ENCODE measurements around the gene ADGRV1.
A peak's percentile ranks its signal among the peaks of the same experiment; 100 is the strongest.
"Not testable (repeated sequence)": the region's sequence is repeated elsewhere in the genome, so short reads cannot be mapped to it uniquely, and the experiment has no call there.

The ADGRV1 gene

GRCh38 chr5:90657788-90658187, 99.2 kb downstream of the ADGRV1 start:
- FAIRE-seq, result no peak

DNA sequence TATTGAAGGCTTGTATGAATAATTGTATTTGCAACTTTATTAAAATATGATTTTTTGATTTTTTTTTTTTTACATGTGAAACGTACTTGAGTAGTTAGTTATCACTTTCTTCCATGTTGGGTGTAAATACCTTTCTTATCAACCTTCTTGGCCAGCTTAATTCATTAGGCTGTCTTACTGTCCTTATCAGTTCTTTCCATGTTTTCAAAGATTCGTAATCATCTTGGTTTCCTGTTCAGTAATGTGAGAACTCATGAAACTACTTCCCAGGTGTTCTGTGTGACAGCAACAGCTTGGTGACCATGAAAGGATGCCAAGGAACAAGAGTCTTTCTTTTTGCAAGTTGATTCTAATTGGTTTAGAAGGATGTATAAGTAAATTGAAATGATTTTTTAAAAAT, 100.0 kb downstream of the ADGRV1 start:
- no peak for FAIRE-seq

GRCh38 chr5:90668079-90668565, 109.5 kb downstream of the ADGRV1 start:
- not testable (repeated sequence) for FAIRE-seq

DNA sequence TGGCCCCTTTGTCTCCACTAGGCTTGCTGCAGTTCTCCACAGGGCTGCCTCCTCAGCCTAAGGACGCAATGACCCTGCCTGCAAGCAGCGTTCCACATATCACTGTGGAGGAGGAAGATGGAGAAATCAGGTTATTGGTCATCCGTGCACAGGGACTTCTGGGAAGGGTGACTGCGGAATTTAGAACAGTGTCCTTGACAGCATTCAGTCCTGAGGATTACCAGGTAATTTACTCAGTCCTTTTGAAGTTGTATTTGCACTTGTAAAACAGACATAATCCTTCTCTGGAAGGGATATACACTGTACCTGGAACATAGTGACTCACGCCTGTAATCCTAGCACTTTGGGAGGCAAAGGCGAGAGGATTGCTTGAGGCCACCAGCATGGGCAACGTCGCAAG, 116.6 kb downstream of the ADGRV1 start:
- no peak for FAIRE-seq

GRCh38 chr5:90680921-90681563, 122.4 kb downstream of the ADGRV1 start:
- FAIRE-seq, result no peak

DNA sequence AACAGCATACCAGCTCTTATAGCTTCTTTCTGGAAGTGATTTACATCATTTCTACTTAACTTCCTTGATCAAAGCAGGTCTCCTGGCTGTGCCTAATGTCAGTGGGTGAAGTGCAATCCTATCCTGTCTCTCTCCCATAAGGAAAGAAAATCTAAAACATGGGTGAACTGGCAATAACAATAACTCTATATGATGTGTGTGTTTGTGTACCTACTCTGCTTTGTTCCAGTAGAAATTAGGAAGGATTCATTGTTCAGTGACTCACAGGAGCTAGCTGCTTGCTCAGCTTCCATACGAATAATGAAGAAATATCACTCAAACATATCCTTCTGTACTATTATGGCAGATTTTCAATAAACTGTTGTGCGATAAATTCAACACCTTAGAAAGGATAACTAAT, 123.7 kb downstream of the ADGRV1 start:
- FAIRE-seq, result no peak

- no peak for FAIRE-seq
Measured at GRCh38 chr5:90685425-90686022, 126.9 kb downstream of the ADGRV1 start.

GRCh38 chr5:90686363-90686762, 127.8 kb downstream of the ADGRV1 start:
- not testable (repeated sequence) for FAIRE-seq

DNA sequence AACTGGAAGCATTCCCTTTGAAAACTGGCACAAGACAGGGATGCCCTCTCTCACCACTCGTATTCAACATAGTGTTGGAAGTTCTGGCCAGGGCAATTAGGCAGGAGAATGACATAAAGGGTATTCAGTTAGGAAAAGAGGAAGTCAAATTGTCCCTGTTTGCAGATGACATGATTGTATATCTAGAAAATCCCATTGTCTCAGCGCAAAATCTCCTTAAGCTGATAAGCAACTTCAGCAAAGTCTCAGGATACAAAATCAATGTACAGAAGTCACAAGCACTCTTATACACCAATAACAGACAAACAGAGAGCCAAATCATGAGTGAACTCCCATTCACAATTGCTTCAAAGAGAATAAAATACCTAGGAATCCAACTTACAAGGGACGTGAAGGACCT, 128.9 kb downstream of the ADGRV1 start:
- not testable (repeated sequence) for FAIRE-seq

GRCh38 chr5:90689064-90689463, 130.5 kb downstream of the ADGRV1 start:
- no peak for FAIRE-seq

- no peak for FAIRE-seq
Measured at GRCh38 chr5:90690307-90690706, 131.7 kb downstream of the ADGRV1 start.

- no peak for FAIRE-seq
Measured at GRCh38 chr5:90691533-90691932, 132.9 kb downstream of the ADGRV1 start.

DNA sequence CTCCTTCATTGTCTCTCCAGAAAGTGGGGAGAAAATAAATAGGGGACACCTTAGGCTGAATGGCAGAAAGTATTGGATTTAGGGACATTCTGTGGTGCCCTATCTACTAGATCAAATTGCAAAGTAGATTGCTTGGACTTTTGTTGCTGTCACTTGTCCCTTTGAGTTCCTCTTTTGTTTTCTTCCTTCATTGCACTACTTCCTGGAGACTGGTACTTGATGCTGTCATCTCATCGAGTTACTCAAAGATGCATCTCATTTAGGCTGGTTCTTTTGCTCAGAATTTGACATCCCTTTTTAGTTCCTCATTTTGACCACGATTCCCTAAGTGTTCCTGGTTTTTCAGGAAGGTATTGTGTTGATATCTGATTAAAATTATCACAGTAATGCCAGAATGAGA, 137.6 kb downstream of the ADGRV1 start:
- no peak for FAIRE-seq

GRCh38 chr5:90700299-90700698, 141.7 kb downstream of the ADGRV1 start:
- FAIRE-seq, result no peak

DNA sequence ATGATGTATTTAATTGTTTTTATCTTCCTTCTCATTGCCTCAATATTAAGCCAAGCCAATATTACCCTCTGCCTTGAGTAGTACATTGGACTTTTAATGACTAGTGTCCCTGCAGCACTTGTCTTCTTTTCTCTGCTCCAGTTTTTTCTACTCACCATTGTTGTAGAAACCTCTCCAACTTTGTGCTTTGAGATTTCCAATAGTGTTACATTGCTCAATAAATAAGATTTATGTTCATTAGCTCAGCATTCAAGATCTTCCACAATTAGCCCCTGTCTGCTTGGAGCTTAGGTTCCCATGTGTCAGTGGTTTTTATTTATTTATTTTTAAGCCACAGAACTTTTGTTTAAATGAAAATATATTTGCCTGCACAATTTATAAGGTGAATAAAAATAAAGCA, 145.3 kb downstream of the ADGRV1 start:
- no peak for FAIRE-seq

DNA sequence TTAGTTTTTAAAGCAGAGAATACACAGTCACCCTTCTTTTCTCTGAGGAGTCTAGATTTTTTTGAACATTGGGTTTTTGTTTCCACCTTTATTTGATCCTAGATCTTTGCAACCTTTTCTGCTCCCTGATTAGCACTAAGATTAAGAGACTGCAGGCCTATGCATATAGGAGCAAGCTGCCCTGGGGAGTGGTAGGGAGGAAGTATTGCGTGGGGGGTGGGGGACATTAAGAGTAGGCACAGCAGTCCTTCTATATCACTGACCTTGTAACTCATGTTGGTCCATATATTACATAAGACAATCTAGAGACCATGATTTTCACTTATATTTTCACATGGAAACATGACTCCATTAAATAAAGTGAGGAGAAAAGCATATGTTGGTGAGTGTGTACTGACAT, 149.1 kb downstream of the ADGRV1 start:
- no peak for FAIRE-seq

- peak; percentile 48 for FAIRE-seq
Measured at GRCh38 chr5:90709323-90710155, 150.9 kb downstream of the ADGRV1 start.

GRCh38 chr5:90718387-90718786, 159.8 kb downstream of the ADGRV1 start:
- FAIRE-seq, result peak; percentile 51

DNA sequence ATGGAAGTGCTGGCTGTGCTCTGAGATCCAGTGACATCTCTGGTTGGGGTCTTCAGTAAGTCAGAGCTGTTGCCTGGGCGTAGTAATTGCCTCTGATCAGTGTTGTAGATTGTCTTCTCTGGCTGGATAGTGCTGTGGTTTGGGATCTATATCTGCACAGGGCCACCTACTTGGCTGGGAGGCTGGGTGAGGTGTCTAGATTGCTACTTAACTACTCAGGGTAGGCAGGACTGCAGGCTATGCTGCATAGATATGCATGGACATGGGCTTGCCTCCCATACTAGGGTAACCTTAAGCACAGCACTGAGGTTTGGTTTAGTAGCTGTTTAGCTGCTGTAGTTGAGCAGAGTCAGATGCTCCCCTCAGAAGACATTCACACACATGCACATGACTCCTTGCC, 181.0 kb downstream of the ADGRV1 start:
- no peak for FAIRE-seq

DNA sequence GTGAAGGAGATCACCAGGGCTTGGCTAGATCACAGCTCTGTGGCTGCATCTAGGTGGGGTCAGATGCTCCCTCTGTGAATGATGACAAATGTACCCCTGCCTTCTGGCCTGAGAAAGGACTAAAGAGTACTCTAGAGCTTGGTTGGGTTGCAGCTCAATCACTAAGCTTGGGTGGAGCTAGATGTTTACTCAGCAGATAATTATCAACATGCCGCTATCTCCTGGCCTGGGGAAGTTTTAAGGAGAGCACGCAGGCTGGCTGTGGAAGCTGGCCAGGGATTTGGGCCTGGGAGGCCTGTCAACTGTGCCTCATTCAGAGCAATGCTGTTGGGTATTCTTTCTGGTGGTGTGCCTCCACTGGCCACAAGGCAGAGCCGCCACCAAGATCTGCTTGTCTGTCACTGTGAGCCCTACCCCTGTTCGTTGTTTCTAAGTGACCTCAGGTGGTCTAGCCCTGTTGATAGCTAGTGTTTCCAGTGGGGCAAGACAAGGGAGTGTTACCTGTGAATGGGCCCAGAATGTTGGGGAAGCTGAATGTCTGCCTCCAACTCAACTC, 181.7 kb downstream of the ADGRV1 start:
- no peak for FAIRE-seq

- no peak for FAIRE-seq
Measured at GRCh38 chr5:90741022-90741564, 182.5 kb downstream of the ADGRV1 start.

GRCh38 chr5:90746119-90746518, 187.5 kb downstream of the ADGRV1 start:
- no peak for FAIRE-seq

GRCh38 chr5:90747175-90747574, 188.6 kb downstream of the ADGRV1 start:
- no peak for FAIRE-seq

Data from endometrium (tissue), 2 donors.